Neural progenitor cell (in vitro differentiated cells): ENCODE results near the gene GAB3. TPM values are rescaled to one million over a fixed set of nuclear protein-coding genes. Genes with fewer than 3 reads are reported as not detected.

Source experiments
- DNase-seq: peaks from one replicate; pipeline ENCODE4 v3.0.0-alpha.2; 2016; ENCODE audit warnings: low spot score
- H2AFZ ChIP-seq: fragments of 200-600 bp; sonication (generic); replicated peaks from 2 replicates; pipeline ENCODE4 v1.6.1; 2016; ENCODE audit warnings: antibody characterized with exemption
- H3F3A ChIP-seq: fragments of 200-600 bp; sonication (generic); 2 replicates; pipeline ENCODE4 v1.6.1; 2016; ENCODE audit warnings: antibody characterized with exemption, low read depth
- H3K27ac ChIP-seq: fragments of 200-600 bp; sonication (generic); 2 replicates; pipeline ENCODE4 v1.5.1; 2016; ENCODE audit warnings: mild to moderate bottlenecking
- H3K27me3 ChIP-seq: fragments of 200-600 bp; sonication (generic); 2 replicates; pipeline ENCODE4 v1.6.1; 2016; ENCODE audit warnings: mild to moderate bottlenecking, moderate library complexity
- H3K36me3 ChIP-seq: fragments of 200-600 bp; sonication (generic); 2 replicates; pipeline ENCODE4 v1.5.1; 2016
- H3K4me1 ChIP-seq: fragments of 200-600 bp; sonication (generic); 2 replicates; pipeline ENCODE4 v1.6.1; 2016; ENCODE audit warnings: mixed run types
- H3K4me2 ChIP-seq: fragments of 200-600 bp; sonication (generic); 2 replicates; pipeline ENCODE4 v1.6.1; 2016
- H3K4me3 ChIP-seq: fragments of 200-600 bp; sonication (generic); 2 replicates; pipeline ENCODE4 v1.5.1; 2016
- H3K79me2 ChIP-seq: fragments of 200-600 bp; sonication (generic); 2 replicates; pipeline ENCODE4 v1.6.1; 2016; ENCODE audit warnings: low read depth
- H3K9ac ChIP-seq: fragments of 200-600 bp; sonication (generic); 2 replicates; pipeline ENCODE4 v1.6.1; 2016
- H3K9me3 ChIP-seq: fragments of 200-600 bp; sonication (generic); 2 replicates; pipeline ENCODE4 v1.5.1; 2016; ENCODE audit warnings: low read depth
- H4K20me1 ChIP-seq: fragments of 200-600 bp; sonication (generic); 2 replicates; pipeline ENCODE4 v1.6.1; 2016; ENCODE audit warnings: low read depth
- H3K27ac Mint-ChIP-seq: 3 replicates; pipeline ENCODE4 v1.8.0; 2021; ENCODE audit warnings: mixed read lengths
- H3K27me3 Mint-ChIP-seq: 2 replicates; pipeline ENCODE4 v1.8.0; 2022; ENCODE audit warnings: low read depth, mild to moderate bottlenecking, inconsistent platforms, moderate library complexity, mixed read lengths; ENCODE audit not compliant: insufficient read depth
- H3K36me3 Mint-ChIP-seq: 3 replicates; pipeline ENCODE4 v1.8.0; 2021; ENCODE audit warnings: mixed read lengths
- H3K4me1 Mint-ChIP-seq: 3 replicates; pipeline ENCODE4 v1.8.0; 2021; ENCODE audit warnings: mixed read lengths
- H3K4me3 Mint-ChIP-seq: 3 replicates; pipeline ENCODE4 v1.8.0; 2021; ENCODE audit warnings: mild to moderate bottlenecking, moderate library complexity, mixed read lengths
- H3K9me3 Mint-ChIP-seq: 3 replicates; pipeline ENCODE4 v1.8.0; 2020; ENCODE audit warnings: mixed read lengths
- CTCF ChIP-seq: fragments of 200-600 bp; sonication (generic); IDR thresholded peaks from 2 replicates; pipeline ENCODE4 v1.5.1; 2017; ENCODE audit warnings: antibody characterized with exemption, mild to moderate bottlenecking
- EZH2 ChIP-seq: fragments of 200-600 bp; sonication (generic); IDR thresholded peaks from 2 replicates; pipeline ENCODE4 v1.6.1; 2017; ENCODE audit warnings: antibody characterized with exemption, mild to moderate bottlenecking, moderate library complexity
- EZH2phosphoT487 ChIP-seq: fragments of 200-600 bp; sonication (generic); IDR thresholded peaks from 2 replicates; pipeline ENCODE4 v1.6.1; 2017; ENCODE audit warnings: antibody characterized with exemption
- total RNA-seq: library from RNA; depleted of rRNA; stranded (reverse); fragments of >200 nt; gene quantifications from 2 replicates; pipeline ENCODE4 v1.2.3, GENCODE V29; 2015; ENCODE audit warnings: low replicate concordance

GAB3 gene
- total RNA-seq, 1 donor from 2014 or later, result not detected

- Histone ChIP-seq H3K9me3 (peaks cover 2% of the 10 kb centered on the region), H3F3A (no peaks in the 10 kb centered on the region), H3K9ac (no peak overlapping the region), H3K4me2 (no peak overlapping the region), H2AFZ (no peak overlapping the region), H3K27me3 (no peaks in the 10 kb centered on the region), H3K79me2 (no peaks in the 10 kb centered on the region), H3K27ac (no peak overlapping the region), H3K36me3 (no peaks in the 10 kb centered on the region), H3K4me1 (no peaks in the 10 kb centered on the region), H4K20me1 (no peaks in the 10 kb centered on the region), H3K4me3 (no peak overlapping the region)
- Mint-ChIP-seq H3K4me1 (no peaks in the 10 kb centered on the region), H3K27ac (no peak overlapping the region), H3K9me3 (peaks cover 2% of the 10 kb centered on the region), H3K36me3 (no peaks in the 10 kb centered on the region), H3K4me3 (no peak overlapping the region), H3K27me3 (no peaks in the 10 kb centered on the region)
- no peak for DNase-seq
- TF ChIP-seq EZH2 (no peak), EZH2phosphoT487 (no peak), CTCF (no peak)
Observed at GRCh38 chrX:154730253-154730891, 20.5 kb downstream of the GAB3 start.

DNA sequence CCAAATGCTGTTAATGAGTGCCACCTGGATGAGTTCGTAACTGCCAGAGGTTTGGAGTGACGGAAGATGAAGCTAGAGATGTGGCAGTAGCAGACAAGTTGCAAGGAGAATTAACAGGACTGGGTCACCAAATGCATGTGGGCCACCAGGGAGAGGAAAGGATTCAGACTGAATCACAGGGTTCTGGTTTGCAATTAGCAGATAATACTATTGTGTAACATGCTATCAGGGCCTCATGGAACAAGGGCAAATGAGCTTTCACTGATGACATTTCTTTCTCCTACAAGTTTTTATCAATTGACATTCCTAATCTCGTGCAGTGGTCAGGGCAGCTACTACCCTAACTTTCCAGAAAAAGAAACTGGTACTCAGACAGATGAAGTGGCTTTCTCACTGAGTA, 21.4 kb downstream of the GAB3 start:
- peaks cover 3% of the 10 kb centered on the region for H3K9me3 Mint-ChIP-seq

GRCh38 chrX:154728431-154729190, 22.3 kb downstream of the GAB3 start:
- no peak overlapping the region for H3K9ac ChIP-seq
- Mint-ChIP-seq H3K4me1 (no peaks in the 10 kb centered on the region), H3K36me3 (no peaks in the 10 kb centered on the region), H3K9me3 (peaks cover 5% of the 10 kb centered on the region), H3K27me3 (no peaks in the 10 kb centered on the region), H3K27ac (no peak overlapping the region), H3K4me3 (no peak overlapping the region)
- H3K4me3 ChIP-seq, result no peak overlapping the region
- H3F3A ChIP-seq, result no peaks in the 10 kb centered on the region
- no peak for TF ChIP-seq EZH2
- no peak for TF ChIP-seq EZH2phosphoT487
- TF ChIP-seq CTCF, result no peak
- no peaks in the 10 kb centered on the region for H3K36me3 ChIP-seq
- H4K20me1 ChIP-seq, result no peaks in the 10 kb centered on the region
- no peak overlapping the region for H3K4me2 ChIP-seq
- H3K27me3 ChIP-seq, result no peaks in the 10 kb centered on the region
- H2AFZ ChIP-seq, result no peak overlapping the region
- H3K9me3 ChIP-seq, result peaks cover 2% of the 10 kb centered on the region
- H3K79me2 ChIP-seq, result no peaks in the 10 kb centered on the region
- no peaks in the 10 kb centered on the region for H3K4me1 ChIP-seq
- no peak overlapping the region for H3K27ac ChIP-seq
- no peak for DNase-seq

More for the DNA sequence above, 21.4 kb downstream of the GAB3 start:
- DNase-seq, result no peak
- Histone ChIP-seq H3K4me2 (no peak overlapping the region), H3K36me3 (no peaks in the 10 kb centered on the region), H2AFZ (no peak overlapping the region), H3K79me2 (no peaks in the 10 kb centered on the region), H3K4me3 (no peak overlapping the region), H3K9ac (no peak overlapping the region), H3K9me3 (peaks cover 2% of the 10 kb centered on the region), H3F3A (no peaks in the 10 kb centered on the region), H4K20me1 (no peaks in the 10 kb centered on the region), H3K4me1 (no peaks in the 10 kb centered on the region), H3K27ac (no peak overlapping the region), H3K27me3 (no peaks in the 10 kb centered on the region)
- TF ChIP-seq EZH2phosphoT487 (no peak), CTCF (no peak), EZH2 (no peak)
- Mint-ChIP-seq H3K27me3 (no peaks in the 10 kb centered on the region), H3K4me1 (no peaks in the 10 kb centered on the region), H3K27ac (no peak overlapping the region), H3K36me3 (no peaks in the 10 kb centered on the region), H3K4me3 (no peak overlapping the region)
